Spleen (tissue), 7 donors: ENCODE measurements around the gene TIMM8A.

ENCODE experiments used
- POLR2A ChIP-seq, 3 donors: fragments of 450-650 bp; IDR thresholded peaks; one replicate each; pipeline ENCODE4 v1.5.1; 2017; ENCODE audit warnings: antibody characterized with exemption in 3 of 3, mild to moderate bottlenecking in 1 of 3
- TF ChIP-seq, protein P1 (sequence below), 11 experiments: fragments of 200-600 bp in 7 of 11; fragments of 450-650 bp in 4 of 11; sonication (generic) in 4 of 11; IDR thresholded peaks in 8 of 11; conservative IDR thresholded peaks in 3 of 11; 1 replicate in 7 of 11; 2 replicates in 4 of 11; pipeline versions ENCODE4 v1.4.0 to v1.8.0; 2016 to 2021; ENCODE audit warnings: antibody characterized with exemption in 11 of 11, inconsistent platforms in 4 of 11, mild to moderate bottlenecking in 1 of 11
- donor health status: DM: no; HTN: no; CAD: no; lungs with moderate emphysema.
- donor health status: DM: no; HTN: no; CAD: no.
- donor health status: DM: no; HTN: no; CAD: no.

- TF ChIP-seq, protein P1, sequence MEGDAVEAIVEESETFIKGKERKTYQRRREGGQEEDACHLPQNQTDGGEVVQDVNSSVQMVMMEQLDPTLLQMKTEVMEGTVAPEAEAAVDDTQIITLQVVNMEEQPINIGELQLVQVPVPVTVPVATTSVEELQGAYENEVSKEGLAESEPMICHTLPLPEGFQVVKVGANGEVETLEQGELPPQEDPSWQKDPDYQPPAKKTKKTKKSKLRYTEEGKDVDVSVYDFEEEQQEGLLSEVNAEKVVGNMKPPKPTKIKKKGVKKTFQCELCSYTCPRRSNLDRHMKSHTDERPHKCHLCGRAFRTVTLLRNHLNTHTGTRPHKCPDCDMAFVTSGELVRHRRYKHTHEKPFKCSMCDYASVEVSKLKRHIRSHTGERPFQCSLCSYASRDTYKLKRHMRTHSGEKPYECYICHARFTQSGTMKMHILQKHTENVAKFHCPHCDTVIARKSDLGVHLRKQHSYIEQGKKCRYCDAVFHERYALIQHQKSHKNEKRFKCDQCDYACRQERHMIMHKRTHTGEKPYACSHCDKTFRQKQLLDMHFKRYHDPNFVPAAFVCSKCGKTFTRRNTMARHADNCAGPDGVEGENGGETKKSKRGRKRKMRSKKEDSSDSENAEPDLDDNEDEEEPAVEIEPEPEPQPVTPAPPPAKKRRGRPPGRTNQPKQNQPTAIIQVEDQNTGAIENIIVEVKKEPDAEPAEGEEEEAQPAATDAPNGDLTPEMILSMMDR (IDR thresholded peaks at IDR 0.05 in 8 of 11, conservative IDR thresholded peaks at IDR 0.05 in 3 of 11) = no peak
- peak in 1 of 3 donors; percentile 12 for TF ChIP-seq POLR2A (IDR thresholded peaks at IDR 0.05)
Observed at GRCh38 chrX:101348452-101349192, at the start of gene TIMM8A.
